GM18511 (cell line): ENCODE measurements around the gene EVC.

ENCODE experiments used
- ATAC-seq: cut with Tn5 transposase; IDR thresholded peaks from one replicate; pipeline ENCODE4 v1.9.1; 2021; ENCODE audit warnings: mild to moderate bottlenecking, moderate library complexity; ENCODE audit not compliant: unreplicated experiment

EVC gene

GRCh38 chr4:5710961-5711478 is at the start of gene EVC:
Gene EVC, plus strand, starts transcription at chr4:5711201. Its CDS starts 180 bp downstream, at chr4:5711381.
- ATAC-seq: no peak

- ATAC-seq: no peak
These were observed 49.8 kb upstream of the EVC start for GRCh38 chr4:5661237-5661636.

GRCh38 chr4:5662555-5662954 is 48.4 kb upstream of the EVC start:
- no peak for ATAC-seq

GRCh38 chr4:5664778-5665177 is 46.2 kb upstream of the EVC start:
- ATAC-seq: no peak

DNA sequence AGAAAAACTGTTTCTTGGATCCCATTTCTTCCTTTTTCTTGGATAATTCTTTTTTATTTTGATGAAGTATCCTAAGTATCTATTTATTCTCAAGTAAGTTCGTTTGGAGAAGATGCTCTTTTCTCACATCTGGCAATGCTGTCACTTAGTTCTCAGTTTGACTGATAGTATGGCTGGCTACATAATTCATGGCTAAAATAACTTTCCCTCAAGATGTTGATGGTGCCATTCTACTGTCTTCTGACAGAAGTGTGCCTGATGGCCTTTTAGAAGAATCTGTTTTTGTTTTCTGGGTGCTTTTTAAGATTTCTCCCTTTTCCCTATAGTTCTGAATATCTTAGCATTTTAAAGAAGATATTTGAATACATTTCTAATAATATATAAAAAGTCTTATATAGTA is 44.3 kb upstream of the EVC start:
- ATAC-seq: no peak

GRCh38 chr4:5676763-5677162 is 34.2 kb upstream of the EVC start:
- no peak for ATAC-seq

DNA sequence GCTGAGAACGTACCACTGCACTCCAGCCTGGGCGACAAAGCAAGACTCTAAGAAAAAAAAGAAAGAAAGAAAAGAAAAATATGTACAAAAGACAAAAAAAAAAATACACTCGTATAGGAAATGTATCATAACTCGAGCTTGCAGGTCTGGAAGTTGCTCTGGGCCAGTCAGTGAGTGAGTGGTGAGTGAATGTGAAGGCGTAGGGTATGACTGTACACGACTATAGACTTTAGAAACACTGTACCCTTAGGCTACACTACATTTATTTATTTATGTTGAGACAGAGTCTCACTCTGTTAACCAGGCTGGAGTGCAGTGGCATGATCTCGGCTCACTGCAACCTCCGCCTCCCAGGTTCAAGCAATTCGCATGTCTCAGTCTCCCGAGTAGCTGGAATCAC is 32.0 kb upstream of the EVC start:
- no peak for ATAC-seq

- ATAC-seq: no peak
These were observed 27.4 kb upstream of the EVC start for GRCh38 chr4:5683566-5683965.

DNA sequence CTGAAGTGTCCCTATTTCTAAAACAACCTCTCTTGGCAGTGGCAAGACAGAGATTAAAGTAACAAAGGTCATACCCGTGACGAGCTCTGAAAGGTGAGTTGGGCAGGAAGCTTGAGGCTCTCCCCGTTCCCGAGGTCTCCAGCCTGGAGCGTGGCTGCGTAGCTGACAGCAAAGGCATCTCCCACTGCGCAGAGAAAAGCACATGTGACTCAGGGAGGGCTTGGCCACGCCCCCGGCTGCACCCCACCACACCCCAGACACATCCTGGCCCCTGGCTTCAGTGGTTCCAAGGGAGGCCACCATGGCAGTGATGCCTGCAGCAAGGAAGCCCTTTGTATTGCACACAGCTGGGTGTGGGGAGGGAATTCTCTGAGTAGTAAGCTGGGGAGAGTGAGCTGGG is 25.7 kb upstream of the EVC start:
- ATAC-seq: no peak

DNA sequence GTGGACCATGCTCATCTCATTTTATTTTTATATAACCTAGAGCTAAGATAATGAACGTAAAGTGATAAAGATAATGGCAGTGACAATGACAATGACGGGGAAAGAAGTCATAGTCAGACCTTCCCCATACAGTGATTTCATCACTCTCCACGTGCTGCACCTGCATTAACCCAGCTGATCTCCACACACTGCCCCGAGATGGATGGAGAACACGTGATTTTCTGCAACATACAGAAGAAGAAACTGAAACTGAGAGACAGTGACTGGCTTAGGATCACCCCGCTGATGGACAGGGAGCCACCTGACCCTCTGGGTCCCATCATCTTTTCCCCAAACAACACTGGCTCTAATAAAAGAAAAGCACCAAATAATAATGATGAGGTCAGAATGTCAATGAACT is 24.7 kb upstream of the EVC start:
- no peak for ATAC-seq

DNA sequence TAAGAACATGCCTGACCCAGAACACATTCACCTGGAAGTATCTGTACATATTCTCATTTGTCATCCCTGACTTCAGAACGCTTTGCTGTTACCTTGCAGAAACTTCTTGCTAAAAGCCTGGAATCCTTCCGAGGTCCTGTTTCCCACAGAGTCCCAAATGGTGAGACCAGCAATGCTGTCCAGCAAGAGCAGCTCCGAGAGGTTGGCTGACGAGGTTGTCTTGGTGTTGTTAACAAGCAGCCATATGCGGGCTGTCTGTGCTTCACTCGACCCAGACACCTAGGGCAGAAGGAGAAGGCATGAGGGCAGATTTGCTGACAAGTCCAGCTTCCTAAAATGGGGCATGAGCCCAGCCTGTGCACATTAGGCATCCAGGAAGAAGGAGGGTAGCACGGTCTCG is 21.9 kb upstream of the EVC start:
- ATAC-seq: no peak

- no peak for ATAC-seq
These were observed 19.4 kb upstream of the EVC start for GRCh38 chr4:5691491-5692132.

GRCh38 chr4:5693871-5694270 is 17.1 kb upstream of the EVC start:
- ATAC-seq: no peak

DNA sequence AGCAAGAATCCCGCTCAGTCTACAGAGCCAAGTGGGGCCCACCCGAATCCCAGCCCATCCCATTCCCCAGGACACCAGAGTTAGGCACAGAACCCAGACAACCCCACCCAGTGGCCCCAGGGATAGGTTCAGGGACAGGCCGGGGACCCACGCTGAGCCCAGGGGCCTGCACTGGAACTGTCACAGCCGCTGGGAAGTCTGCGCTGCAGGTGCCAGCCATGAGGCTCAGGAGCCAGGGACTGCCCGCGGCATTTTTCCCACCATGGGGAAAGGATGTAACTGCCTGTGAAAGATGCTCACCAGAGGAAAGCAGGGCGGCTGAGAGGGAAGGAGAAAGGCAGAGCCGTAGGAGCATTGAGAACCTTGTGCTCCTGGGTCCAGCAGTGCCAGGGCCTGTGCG is 14.7 kb upstream of the EVC start:
- no peak for ATAC-seq

DNA sequence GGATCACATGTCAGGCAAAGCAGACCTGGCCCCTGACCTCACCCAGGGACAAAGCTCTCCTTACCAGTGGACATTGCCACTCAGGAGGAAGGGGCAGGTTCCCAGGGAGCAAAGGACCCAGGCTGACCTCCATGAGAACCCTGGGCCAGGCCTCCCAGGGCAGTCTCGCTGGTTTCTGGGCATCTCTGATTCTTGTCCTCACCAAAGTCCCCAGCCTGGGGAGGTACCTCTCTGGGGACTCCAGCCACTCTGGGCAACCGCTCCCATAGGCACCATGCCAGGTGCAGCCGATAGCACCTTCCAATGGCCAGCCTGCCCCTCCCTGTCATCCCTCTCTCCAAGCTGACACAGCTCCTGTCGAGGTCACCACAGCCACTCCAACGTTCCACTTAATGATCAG is 10.5 kb upstream of the EVC start:
- ATAC-seq: no peak

DNA sequence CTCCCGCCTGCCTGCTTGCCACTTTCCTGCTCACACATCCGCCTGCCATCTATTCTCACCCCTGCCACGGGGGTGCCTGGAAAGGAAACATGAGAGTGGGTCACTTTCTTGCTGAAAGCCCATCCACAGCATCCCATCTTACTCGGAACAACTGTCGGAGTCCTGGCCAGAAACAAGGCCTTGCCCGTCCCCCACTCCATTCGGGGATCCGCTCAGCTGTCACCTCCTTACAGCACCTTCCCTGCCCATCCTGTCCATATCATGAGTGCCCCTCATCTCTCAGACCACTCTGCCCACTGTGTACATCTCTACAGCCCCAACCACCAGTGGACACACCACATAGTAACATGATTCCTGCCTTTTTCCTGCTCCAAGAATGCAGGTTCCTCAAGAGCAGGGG is 9.0 kb upstream of the EVC start:
- ATAC-seq: no peak

DNA sequence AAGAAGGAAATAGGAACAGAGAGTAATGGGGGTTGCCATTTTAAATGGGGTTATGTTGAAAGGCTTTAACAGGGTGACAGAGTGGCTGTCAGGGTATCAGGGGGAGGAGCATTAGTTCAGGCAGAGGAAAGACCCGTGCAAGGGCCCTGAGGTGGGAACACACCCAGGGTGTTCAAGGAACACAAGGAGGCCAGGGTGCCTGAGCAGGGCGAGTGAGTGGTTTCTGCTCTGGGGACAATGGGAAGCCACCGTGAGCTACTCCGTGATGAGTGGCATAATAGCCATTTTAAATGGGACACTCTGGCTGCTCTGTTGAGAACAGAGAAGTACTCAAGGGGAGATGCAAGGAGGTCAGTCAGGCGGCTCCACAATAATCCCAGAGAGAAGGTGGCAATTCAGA is 7.2 kb upstream of the EVC start:
- no peak for ATAC-seq

DNA sequence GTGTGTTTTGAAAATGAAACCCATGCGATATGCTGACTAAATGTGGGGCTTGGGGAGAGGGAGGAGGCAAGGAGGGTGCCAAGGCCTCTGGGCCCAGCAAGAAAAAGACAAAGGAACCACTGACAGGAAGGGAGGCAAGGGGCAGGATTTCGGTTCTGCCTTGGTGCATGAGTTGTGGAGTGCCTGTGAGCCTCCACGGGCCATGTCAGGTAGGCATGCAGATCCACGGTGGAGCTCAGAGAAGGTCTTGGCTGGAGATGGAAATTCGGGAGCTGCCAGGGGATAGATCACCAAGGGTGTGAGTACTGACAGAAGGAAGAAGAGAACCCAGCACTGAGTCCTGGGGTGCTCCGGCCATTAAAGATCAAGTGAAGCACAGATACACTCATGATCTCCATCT is 6.7 kb upstream of the EVC start:
- ATAC-seq: no peak

DNA sequence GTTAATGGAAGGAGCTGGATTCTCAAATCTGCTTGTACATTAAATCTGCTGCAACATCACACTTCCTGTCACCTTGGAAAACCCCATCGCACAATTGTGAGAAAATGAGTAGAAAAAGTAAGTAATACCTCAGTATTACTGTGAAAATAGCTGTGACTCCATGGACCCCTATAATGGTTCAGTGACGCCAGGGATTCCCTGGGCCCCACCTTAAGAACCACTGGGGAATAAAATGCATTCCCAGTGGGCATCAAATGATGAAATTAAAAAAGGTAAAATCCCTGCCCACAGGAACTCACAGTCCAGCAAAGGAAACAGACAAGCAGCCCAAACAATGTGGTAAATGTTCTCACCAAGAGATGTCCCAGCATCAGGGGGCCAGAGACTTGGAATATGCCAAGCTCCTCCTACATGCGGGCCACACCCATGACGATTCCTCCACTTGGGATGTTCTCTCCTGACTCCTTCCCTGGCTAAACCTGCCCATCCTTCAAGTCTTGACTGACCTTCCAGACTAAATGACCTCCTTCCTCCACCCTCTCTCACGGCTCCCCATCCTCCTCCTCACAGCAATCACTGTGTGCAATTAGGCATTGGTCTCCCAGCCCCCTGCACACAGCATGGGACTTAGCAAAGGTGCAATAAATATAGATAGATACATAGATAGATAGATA is 5.2 kb upstream of the EVC start:
- no peak for ATAC-seq

GRCh38 chr4:5706486-5707290 is 4.3 kb upstream of the EVC start:
- ATAC-seq: no peak

DNA sequence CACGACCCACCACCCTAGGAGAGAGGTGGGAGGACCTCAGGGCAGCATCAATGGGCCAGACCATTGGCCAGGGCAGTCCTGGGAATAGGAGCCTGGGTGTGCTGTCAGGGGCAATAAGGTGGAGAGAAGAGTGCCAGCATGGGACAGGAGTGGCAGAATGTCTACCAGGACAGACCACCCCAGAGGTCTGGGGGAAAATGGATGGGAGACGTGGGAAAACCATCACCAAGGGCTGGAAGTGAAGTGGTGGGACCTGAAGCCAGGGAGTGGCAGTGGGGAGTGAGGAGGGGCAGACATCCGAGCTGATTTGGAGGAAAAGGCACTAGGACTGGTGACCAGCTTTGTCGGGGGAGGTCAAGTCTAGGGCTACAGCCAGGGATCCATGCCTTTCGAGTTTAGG is 3.6 kb upstream of the EVC start:
- ATAC-seq: no peak
